H1 (cell line): ENCODE data around the gene ZFAND4. TPM values are rescaled to one million over a fixed set of nuclear protein-coding genes. Genes with fewer than 3 reads are reported as not detected.

Experiments
- CBX8 ChIP-seq: fragments of 300-800, 300-1000 bp; sonication (generic); IDR thresholded peaks from 2 replicates; pipeline ENCODE4 v1.7.1; 2016; ENCODE audit warnings: low read depth, low read length, borderline replicate concordance
- EP300 ChIP-seq, 2 experiments: IDR thresholded peaks; 1 replicate in 1 of 2; 2 replicates in 1 of 2; pipeline ENCODE4 v1.6.1; 2011 to 2012; ENCODE audit warnings: low read depth in 2 of 2, low read length in 2 of 2, mild to moderate bottlenecking in 2 of 2, borderline replicate concordance in 1 of 2, inconsistent platforms in 1 of 2, moderate library complexity in 1 of 2
- KDM1A ChIP-seq: fragments of 200-600, 300-600 bp; sonication (generic); IDR thresholded peaks from 2 replicates; pipeline ENCODE4 v1.7.1; 2016; ENCODE audit warnings: mild to moderate bottlenecking, low read length, borderline replicate concordance
- polyA plus RNA-seq, 7 experiments: library from polyadenylated mRNA; depleted of rRNA in 3 of 7; stranded (reverse) in 5 of 7; unstranded in 2 of 7; fragments of >200 nt in 5 of 7; fragments of 200-250 nt in 2 of 7; gene quantifications; 1 replicate in 5 of 7; 2 replicates in 1 of 7; 4 replicates in 1 of 7; pipeline versions ENCODE4 v1.2.1 to v1.2.3, GENCODE V29; 2011 to 2013; ENCODE audit warnings: missing spikeins in 2 of 7, mixed read lengths in 2 of 7
- total RNA-seq: library from RNA; stranded (reverse); fragmentation: NEBNext Ultra II Directional; extraction: Animal tissue kit (Norgen Biotek cat#: 25700); gene quantifications from 2 replicates; pipeline ENCODE4 v1.2.1, GENCODE V29; 2021

Gene ZFAND4
- total and polyA plus RNA-seq, 2 of the 8 experiments (the other 6 are each of a cell fraction or from before 2014, with no cell fraction given) = 2.8 to 17.8 TPM

DNA sequence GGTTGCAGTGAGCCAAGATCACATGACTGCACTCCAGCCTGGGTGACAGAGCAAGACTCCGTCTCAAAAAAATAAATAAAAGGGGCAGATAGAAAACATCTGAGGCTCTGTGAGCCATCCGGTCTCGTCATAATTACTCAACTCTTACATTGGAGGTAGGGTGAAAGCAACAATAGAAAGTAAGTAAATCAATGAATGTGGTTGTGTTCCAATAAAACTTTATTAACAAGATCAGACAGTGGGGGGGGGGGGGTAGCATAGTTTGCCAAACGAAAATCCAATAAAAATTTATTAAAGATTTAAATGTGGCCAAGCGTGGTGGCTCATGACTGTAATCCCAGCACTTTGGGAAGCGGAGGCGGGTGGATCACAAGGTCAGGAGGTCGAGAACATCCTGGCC is 2.8 kb upstream of the ZFAND4 start (continued):
- TF ChIP-seq CBX8 (no peak), KDM1A (no peak), EP300 (IDR thresholded peaks at IDR 0.05; ENCODE audit: borderline replicate concordance in 1 of 2, low read depth in 2 of 2, low read length in 2 of 2) (no peak)
